Measurements from ENCODE around the gene EGLN3.

DNA sequence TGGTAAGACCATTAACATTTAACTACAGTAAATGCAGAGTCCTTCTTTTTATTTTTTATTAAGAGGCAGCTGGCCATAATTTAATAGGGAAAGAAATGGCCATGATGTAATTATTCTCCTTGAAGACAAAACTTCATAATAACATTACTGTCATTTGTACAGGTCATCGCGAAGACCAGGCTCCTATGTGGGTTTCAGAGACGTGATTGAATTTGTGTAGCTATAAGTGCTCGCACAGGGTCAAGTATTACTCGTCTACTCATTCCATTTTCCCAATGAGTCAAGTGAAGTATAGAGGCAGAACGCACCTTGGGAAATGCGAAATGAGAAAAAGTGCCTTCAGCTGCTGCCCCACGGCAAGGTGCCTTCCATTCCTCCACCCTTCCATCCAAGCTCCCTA lies 40.4 kb downstream of the EGLN3 start:
- TF ChIP-seq, protein P1, sequence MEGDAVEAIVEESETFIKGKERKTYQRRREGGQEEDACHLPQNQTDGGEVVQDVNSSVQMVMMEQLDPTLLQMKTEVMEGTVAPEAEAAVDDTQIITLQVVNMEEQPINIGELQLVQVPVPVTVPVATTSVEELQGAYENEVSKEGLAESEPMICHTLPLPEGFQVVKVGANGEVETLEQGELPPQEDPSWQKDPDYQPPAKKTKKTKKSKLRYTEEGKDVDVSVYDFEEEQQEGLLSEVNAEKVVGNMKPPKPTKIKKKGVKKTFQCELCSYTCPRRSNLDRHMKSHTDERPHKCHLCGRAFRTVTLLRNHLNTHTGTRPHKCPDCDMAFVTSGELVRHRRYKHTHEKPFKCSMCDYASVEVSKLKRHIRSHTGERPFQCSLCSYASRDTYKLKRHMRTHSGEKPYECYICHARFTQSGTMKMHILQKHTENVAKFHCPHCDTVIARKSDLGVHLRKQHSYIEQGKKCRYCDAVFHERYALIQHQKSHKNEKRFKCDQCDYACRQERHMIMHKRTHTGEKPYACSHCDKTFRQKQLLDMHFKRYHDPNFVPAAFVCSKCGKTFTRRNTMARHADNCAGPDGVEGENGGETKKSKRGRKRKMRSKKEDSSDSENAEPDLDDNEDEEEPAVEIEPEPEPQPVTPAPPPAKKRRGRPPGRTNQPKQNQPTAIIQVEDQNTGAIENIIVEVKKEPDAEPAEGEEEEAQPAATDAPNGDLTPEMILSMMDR (IDR thresholded peaks at IDR 0.05; ENCODE audit: low read depth, low read length, missing input control), result no peak
- no peak for TF ChIP-seq YY1 (IDR thresholded peaks at IDR 0.05)
- TF ChIP-seq, protein P2, sequence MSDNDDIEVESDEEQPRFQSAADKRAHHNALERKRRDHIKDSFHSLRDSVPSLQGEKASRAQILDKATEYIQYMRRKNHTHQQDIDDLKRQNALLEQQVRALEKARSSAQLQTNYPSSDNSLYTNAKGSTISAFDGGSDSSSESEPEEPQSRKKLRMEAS (IDR thresholded peaks at IDR 0.05), result no peak
- TF ChIP-seq, protein P3, sequence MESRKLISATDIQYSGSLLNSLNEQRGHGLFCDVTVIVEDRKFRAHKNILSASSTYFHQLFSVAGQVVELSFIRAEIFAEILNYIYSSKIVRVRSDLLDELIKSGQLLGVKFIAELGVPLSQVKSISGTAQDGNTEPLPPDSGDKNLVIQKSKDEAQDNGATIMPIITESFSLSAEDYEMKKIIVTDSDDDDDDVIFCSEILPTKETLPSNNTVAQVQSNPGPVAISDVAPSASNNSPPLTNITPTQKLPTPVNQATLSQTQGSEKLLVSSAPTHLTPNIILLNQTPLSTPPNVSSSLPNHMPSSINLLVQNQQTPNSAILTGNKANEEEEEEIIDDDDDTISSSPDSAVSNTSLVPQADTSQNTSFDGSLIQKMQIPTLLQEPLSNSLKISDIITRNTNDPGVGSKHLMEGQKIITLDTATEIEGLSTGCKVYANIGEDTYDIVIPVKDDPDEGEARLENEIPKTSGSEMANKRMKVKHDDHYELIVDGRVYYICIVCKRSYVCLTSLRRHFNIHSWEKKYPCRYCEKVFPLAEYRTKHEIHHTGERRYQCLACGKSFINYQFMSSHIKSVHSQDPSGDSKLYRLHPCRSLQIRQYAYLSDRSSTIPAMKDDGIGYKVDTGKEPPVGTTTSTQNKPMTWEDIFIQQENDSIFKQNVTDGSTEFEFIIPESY (IDR thresholded peaks at IDR 0.05), result no peak
- TF ChIP-seq RAD21 (IDR thresholded peaks at IDR 0.05), result no peak
- no peak for TF ChIP-seq HNF4A (conservative IDR thresholded peaks at IDR 0.05)
- no peak for TF ChIP-seq FOXA1 (IDR thresholded peaks at IDR 0.05)
- TF ChIP-seq SP1 (IDR thresholded peaks at IDR 0.05), result no peak
- no peak for TF ChIP-seq TAF1 (conservative IDR thresholded peaks at IDR 0.05)

All from liver (tissue), 3 donors.